ENCODE data around the gene NSMF.

NSMF gene

DNA sequence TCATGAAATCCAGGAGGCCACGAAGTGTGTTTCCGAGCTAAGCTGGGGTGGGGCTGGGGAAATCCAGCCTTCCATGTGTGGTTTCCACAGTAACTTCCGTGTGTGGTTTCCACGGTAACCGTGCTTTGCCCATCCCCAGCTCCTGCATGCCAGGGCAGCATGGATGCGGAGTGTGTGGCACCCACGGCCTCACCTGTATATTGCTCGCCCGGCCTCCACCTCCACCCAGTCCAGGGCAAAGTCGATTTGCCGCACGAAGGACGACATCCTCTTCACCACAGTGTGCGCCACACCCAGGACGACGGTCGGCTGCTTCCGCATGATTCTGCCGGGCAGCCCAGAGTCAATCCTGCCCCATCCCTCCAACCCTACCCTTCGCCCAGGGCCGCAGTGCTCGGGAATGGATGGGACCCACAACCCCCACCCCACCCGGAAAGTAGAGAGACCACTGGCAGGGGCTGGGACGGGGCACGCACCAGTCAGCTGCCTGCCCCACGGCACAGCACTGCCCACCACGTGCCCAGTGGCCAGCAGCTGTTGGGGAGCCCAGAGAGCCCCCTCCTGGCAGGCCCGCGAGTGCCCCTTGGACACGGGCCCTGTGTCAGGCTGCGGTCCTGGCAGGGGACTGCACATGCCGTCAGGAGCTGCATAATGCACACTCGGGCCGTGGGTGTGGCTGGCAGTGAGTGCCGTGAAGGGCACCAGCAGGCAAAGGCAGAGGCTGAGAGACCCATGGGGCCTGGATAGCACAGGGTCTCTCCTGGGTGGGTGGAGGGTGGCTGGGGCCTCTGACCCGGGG, 39.0 kb upstream of the NSMF start:
- Histone ChIP-seq H3K27ac (ENCODE audit: extremely low read depth, low read depth, low read length) (no peak overlapping the region), H3K9me3 (ENCODE audit: control insufficient read depth, insufficient read depth, low read depth, low read length) (no peaks in the 10 kb centered on the region), H3K4me1 (ENCODE audit: control insufficient read depth, insufficient read depth, low read length) (no peaks in the 10 kb centered on the region), H3K36me3 (ENCODE audit: control insufficient read depth in 2 of 2, insufficient read depth in 1 of 2, low read length in 2 of 2) (no peaks in the 10 kb centered on the region), H3K4me3 (ENCODE audit: low read depth, low read length) (no peak overlapping the region)
- POLR2A ChIA-PET, result no interaction called here
- TF ChIP-seq IKZF3 (tag by site-specific recombination; IDR thresholded peaks at IDR 0.05) (no peak), ZBTB7A (tag by site-specific recombination; IDR thresholded peaks at IDR 0.05; ENCODE audit: low read depth) (no peak), ZNF549 (tag by site-specific recombination; IDR thresholded peaks at IDR 0.05) (no peak), GLIS1 (tag by site-specific recombination; IDR thresholded peaks at IDR 0.05) (no peak), REST (tag by site-specific recombination; IDR thresholded peaks at IDR 0.05) (no peak), ZNF184 (tag by site-specific recombination; IDR thresholded peaks at IDR 0.05) (no peak)
- CTCF ChIA-PET, result interaction anchor here (0.5 kb wide), 1 partner anchor 152 kb away, joined by 6 read pairs; no protein-coding TSS in a partner anchor

GRCh38 chr9:137496601-137497375, 37.7 kb upstream of the NSMF start:
- no peaks in the 10 kb centered on the region for H3K9me3 ChIP-seq (ENCODE audit: control insufficient read depth, insufficient read depth, low read depth, low read length)
- H3K4me1 ChIP-seq (ENCODE audit: control insufficient read depth, insufficient read depth, low read length), result no peaks in the 10 kb centered on the region
- no peaks in the 10 kb centered on the region for H3K36me3 ChIP-seq (ENCODE audit: control insufficient read depth in 2 of 2, insufficient read depth in 1 of 2, low read length in 2 of 2)
- H3K27ac ChIP-seq (ENCODE audit: extremely low read depth, low read depth, low read length), result no peak overlapping the region
- ChIA-PET CTCF (interaction anchor here (1.1 kb wide), 1 partner anchor 13 kb away, joined by 3 read pairs; no protein-coding TSS in a partner anchor), POLR2A (no interaction called here)
- no peak for TF ChIP-seq ZNF530 (tag by site-specific recombination; IDR thresholded peaks at IDR 0.05; ENCODE audit: low read depth)
- no peak for TF ChIP-seq REPIN1 (tag by site-specific recombination; IDR thresholded peaks at IDR 0.05; ENCODE audit: low read depth)
- no peak for TF ChIP-seq ZBTB11 (tag by site-specific recombination; conservative IDR thresholded peaks at IDR 0.05; ENCODE audit: low read depth)
- no peak for TF ChIP-seq ZNF510 (tag by site-specific recombination; IDR thresholded peaks at IDR 0.05; ENCODE audit: insufficient replicate concordance)
- no peak for TF ChIP-seq ZNF514 (tag by site-specific recombination; IDR thresholded peaks at IDR 0.05)
- no peak for TF ChIP-seq ZNF48 (tag by site-specific recombination; IDR thresholded peaks at IDR 0.05)
- no peak for TF ChIP-seq ZNF596 (tag by site-specific recombination; IDR thresholded peaks at IDR 0.05)
- TF ChIP-seq, protein P1, sequence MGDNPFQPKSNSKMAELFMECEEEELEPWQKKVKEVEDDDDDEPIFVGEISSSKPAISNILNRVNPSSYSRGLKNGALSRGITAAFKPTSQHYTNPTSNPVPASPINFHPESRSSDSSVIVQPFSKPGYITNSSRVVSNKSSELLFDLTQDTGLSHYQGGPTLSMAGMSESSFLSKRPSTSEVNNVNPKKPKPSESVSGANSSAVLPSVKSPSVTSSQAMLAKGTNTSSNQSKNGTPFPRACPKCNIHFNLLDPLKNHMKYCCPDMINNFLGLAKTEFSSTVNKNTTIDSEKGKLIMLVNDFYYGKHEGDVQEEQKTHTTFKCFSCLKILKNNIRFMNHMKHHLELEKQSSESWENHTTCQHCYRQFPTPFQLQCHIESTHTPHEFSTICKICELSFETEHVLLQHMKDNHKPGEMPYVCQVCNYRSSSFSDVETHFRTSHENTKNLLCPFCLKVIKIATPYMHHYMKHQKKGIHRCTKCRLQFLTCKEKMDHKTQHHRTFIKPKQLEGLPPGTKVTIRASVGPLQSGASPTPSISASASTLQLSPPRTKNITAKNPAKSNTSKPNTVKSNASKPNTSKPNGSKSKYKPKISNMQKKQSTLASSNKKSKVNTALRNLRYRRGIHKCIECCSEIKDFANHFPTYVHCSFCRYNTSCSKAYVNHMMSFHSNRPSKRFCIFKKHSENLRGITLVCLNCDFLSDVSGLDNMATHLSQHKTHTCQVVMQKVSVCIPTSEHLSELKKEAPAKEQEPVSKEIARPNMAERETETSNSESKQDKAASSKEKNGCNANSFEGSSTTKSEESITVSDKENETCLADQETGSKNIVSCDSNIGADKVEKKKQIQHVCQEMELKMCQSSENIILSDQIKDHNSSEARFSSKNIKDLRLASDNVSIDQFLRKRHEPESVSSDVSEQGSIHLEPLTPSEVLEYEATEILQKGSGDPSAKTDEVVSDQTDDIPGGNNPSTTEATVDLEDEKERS (tag by site-specific recombination; IDR thresholded peaks at IDR 0.05), result no peak
- no peak for TF ChIP-seq ZNF768 (tag by site-specific recombination; IDR thresholded peaks at IDR 0.05)
- TF ChIP-seq, protein P2, sequence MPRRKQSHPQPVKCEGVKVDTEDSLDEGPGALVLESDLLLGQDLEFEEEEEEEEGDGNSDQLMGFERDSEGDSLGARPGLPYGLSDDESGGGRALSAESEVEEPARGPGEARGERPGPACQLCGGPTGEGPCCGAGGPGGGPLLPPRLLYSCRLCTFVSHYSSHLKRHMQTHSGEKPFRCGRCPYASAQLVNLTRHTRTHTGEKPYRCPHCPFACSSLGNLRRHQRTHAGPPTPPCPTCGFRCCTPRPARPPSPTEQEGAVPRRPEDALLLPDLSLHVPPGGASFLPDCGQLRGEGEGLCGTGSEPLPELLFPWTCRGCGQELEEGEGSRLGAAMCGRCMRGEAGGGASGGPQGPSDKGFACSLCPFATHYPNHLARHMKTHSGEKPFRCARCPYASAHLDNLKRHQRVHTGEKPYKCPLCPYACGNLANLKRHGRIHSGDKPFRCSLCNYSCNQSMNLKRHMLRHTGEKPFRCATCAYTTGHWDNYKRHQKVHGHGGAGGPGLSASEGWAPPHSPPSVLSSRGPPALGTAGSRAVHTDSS (tag by site-specific recombination; IDR thresholded peaks at IDR 0.05), result no peak
- no peak for TF ChIP-seq ZNF341 (tag by site-specific recombination; IDR thresholded peaks at IDR 0.05; ENCODE audit: low read depth)
- TF ChIP-seq ZNF274 (IDR thresholded peaks at IDR 0.05; ENCODE audit: low read length), result no peak
- TF ChIP-seq ZNF274 (tag by site-specific recombination; IDR thresholded peaks at IDR 0.05; ENCODE audit: borderline replicate concordance), result no peak
- no peak overlapping the region for H3K4me3 ChIP-seq (ENCODE audit: low read depth, low read length)

Data from HEK293 (cell line).